Measurements from ENCODE around the gene P2RY12.

The P2RY12 gene

GRCh38 chr3:151367448-151367847 is 17.1 kb downstream of the P2RY12 start:
- Histone ChIP-seq H3K36me3 (ENCODE audit: control insufficient read depth, insufficient read depth, low read length) (no peaks in the 10 kb centered on the region), H3K4me3 (replicated peaks; ENCODE audit: low read depth, low read length) (no peak overlapping the region), H3K27me3 (replicated peaks; ENCODE audit: control insufficient read depth, insufficient read depth, low read length) (no peaks in the 10 kb centered on the region)
- no peak for TF ChIP-seq CTCF (IDR thresholded peaks at IDR 0.05; ENCODE audit: insufficient read depth, low read length, poor library complexity, severe bottlenecking)
- DNase-seq (ENCODE audit: extremely low read depth, insufficient read length), result no peak

DNA sequence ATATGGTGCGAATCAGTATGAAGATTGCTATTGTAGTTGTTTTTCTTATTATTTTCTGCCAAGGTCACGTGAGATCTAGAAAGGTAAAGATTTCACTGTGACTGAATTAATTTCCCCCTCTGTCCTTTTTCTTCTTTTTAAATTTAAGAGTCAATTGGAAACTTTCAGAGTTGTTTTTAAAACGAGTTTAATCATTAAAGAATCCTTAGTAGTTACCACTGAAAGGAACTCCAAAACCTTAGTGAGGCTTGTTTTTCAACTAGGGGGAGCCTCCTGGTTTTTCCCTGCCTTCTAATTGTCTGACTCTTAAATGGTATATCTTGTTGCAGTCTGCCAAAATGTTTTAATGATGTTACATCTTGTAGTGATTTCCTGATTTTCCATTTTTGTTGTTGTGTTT is 17.6 kb downstream of the P2RY12 start:
- Histone ChIP-seq H3K27me3 (replicated peaks; ENCODE audit: control insufficient read depth, insufficient read depth, low read length) (no peaks in the 10 kb centered on the region; the same call in 1 of the 2 replicates), H3K36me3 (ENCODE audit: control insufficient read depth, insufficient read depth, low read length) (no peaks in the 10 kb centered on the region), H3K4me3 (replicated peaks; ENCODE audit: low read depth, low read length) (no peak overlapping the region)
- no peak for TF ChIP-seq CTCF (IDR thresholded peaks at IDR 0.05; ENCODE audit: insufficient read depth, low read length, poor library complexity, severe bottlenecking)
- DNase-seq (ENCODE audit: extremely low read depth, insufficient read length), result no peak

- TF ChIP-seq CTCF (IDR thresholded peaks at IDR 0.05; ENCODE audit: insufficient read depth, low read length, poor library complexity, severe bottlenecking), result no peak
- no peak for DNase-seq (ENCODE audit: extremely low read depth, insufficient read length)
- H3K36me3 ChIP-seq (ENCODE audit: control insufficient read depth, insufficient read depth, low read length), result no peaks in the 10 kb centered on the region
- no peak overlapping the region for H3K4me3 ChIP-seq (replicated peaks; ENCODE audit: low read depth, low read length)
- H3K27me3 ChIP-seq (replicated peaks; ENCODE audit: control insufficient read depth, insufficient read depth, low read length), result no peaks in the 10 kb centered on the region; the same call in 1 of the 2 replicates
Measured at GRCh38 chr3:151362751-151363174, 21.8 kb downstream of the P2RY12 start.

DNA sequence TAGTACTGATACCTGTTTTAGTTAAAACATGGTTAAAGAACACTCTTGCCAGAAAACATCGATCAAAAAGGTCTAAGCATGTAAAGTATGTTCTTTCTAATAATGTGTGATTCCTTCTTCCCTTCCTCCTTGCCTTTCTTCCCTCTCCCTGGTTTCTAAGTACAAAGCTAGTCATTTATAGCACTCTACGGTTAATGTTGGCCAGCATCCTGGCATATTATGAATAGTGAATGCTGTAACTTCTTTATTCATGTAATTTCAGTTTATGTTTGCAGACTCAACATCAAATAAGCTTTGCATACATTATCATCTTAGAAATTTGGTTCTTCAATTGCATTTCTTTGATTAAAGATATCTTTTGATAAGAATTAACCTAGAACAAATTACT is 27.1 kb downstream of the P2RY12 start:
- Histone ChIP-seq H3K4me3 (replicated peaks; ENCODE audit: low read depth, low read length) (no peak overlapping the region), H3K36me3 (ENCODE audit: control insufficient read depth, insufficient read depth, low read length) (no peaks in the 10 kb centered on the region), H3K27me3 (replicated peaks; ENCODE audit: control insufficient read depth, insufficient read depth, low read length) (no peaks in the 10 kb centered on the region; the same call in 1 of the 2 replicates)
- TF ChIP-seq CTCF (IDR thresholded peaks at IDR 0.05; ENCODE audit: insufficient read depth, low read length, poor library complexity, severe bottlenecking), result no peak
- DNase-seq (ENCODE audit: extremely low read depth, insufficient read length), result no peak

GRCh38 chr3:151356794-151357462 is 27.6 kb downstream of the P2RY12 start:
- Histone ChIP-seq H3K36me3 (ENCODE audit: control insufficient read depth, insufficient read depth, low read length) (no peaks in the 10 kb centered on the region), H3K27me3 (replicated peaks; ENCODE audit: control insufficient read depth, insufficient read depth, low read length) (no peaks in the 10 kb centered on the region), H3K4me3 (replicated peaks; ENCODE audit: low read depth, low read length) (no peak overlapping the region)
- no peak for DNase-seq (ENCODE audit: extremely low read depth, insufficient read length)
- no peak for TF ChIP-seq CTCF (IDR thresholded peaks at IDR 0.05; ENCODE audit: insufficient read depth, low read length, poor library complexity, severe bottlenecking)

GRCh38 chr3:151351648-151352047 is 32.9 kb downstream of the P2RY12 start:
- no peak for TF ChIP-seq CTCF (IDR thresholded peaks at IDR 0.05; ENCODE audit: insufficient read depth, low read length, poor library complexity, severe bottlenecking)
- no peak overlapping the region for H3K4me3 ChIP-seq (replicated peaks; ENCODE audit: low read depth, low read length)

More at GRCh38 chr3:151351648-151352047, 32.9 kb downstream of the P2RY12 start:
- no peak for DNase-seq (ENCODE audit: extremely low read depth, insufficient read length)
- no peaks in the 10 kb centered on the region for H3K36me3 ChIP-seq (ENCODE audit: control insufficient read depth, insufficient read depth, low read length)
- H3K27me3 ChIP-seq (replicated peaks; ENCODE audit: control insufficient read depth, insufficient read depth, low read length), result no peaks in the 10 kb centered on the region

Data from GM06990 (cell line).